Left ventricle myocardium inferior (tissue), 1 donor: ENCODE data around the gene NXPH2. TPM values are rescaled to one million over a fixed set of nuclear protein-coding genes. Genes with fewer than 3 reads are reported as not detected.

ENCODE experiments used
- DNase-seq: peaks from one replicate; pipeline ENCODE4 v3.0.0-alpha.2; 2020
- H3K27ac ChIP-seq: fragments of 200-600 bp; replicated peaks from 2 replicates; pipeline ENCODE4 v1.8.0; 2021
- H3K27me3 ChIP-seq: fragments of 200-600 bp; 2 replicates; pipeline ENCODE4 v1.8.0; 2021; ENCODE audit warnings: low read depth
- H3K36me3 ChIP-seq: fragments of 200-600 bp; 2 replicates; pipeline ENCODE4 v1.8.0; 2021
- H3K4me1 ChIP-seq: fragments of 200-600 bp; 2 replicates; pipeline ENCODE4 v1.8.0; 2021
- H3K4me3 ChIP-seq: fragments of 200-600 bp; 2 replicates; pipeline ENCODE4 v1.8.0; 2021; ENCODE audit warnings: mild to moderate bottlenecking, moderate library complexity
- H3K9me3 ChIP-seq: fragments of 200-600 bp; replicated peaks from 2 replicates; pipeline ENCODE4 v1.8.0; 2021
- CTCF ChIP-seq: fragments of 200-600 bp; IDR thresholded peaks from 2 replicates; pipeline ENCODE4 v1.8.0; 2021; ENCODE audit warnings: antibody characterized with exemption, mild to moderate bottlenecking, borderline replicate concordance
- intact Hi-C: fragments of 100-400 bp; cut with micrococcal nuclease; formaldehyde crosslinking; loops from one replicate; pipeline ENCODE4 v1.11.0; 2022
- total RNA-seq: library from RNA; stranded (reverse); fragmentation: NEBNext Ultra II Directional; extraction: Animal tissue kit (Norgen Biotek cat#: 25700); gene quantifications from one replicate; pipeline ENCODE4 v1.2.1, GENCODE V29; 2021
- donor health status: DM: no; HTN: yes; CAD: no; lungs with severe emphysema.

NXPH2 gene
- total RNA-seq, 1 donor from 2014 or later = not detected

- no peak overlapping the region for H3K27ac ChIP-seq
- TF ChIP-seq CTCF = no peak
- no peaks in the 10 kb centered on the region for H3K36me3 ChIP-seq
- no peaks in the 10 kb centered on the region for H3K4me1 ChIP-seq
- H3K9me3 ChIP-seq = peaks cover 15% of the 10 kb centered on the region
- DNase-seq = no peak
- intact Hi-C loops = no loop called here
- H3K27me3 ChIP-seq = no peaks in the 10 kb centered on the region
- H3K4me3 ChIP-seq = no peak overlapping the region
Observed at GRCh38 chr2:138633049-138633448, 147.1 kb downstream of the NXPH2 start.

GRCh38 chr2:138632066-138632620 lies 148.0 kb downstream of the NXPH2 start:
- Histone ChIP-seq H3K27me3 (no peaks in the 10 kb centered on the region), H3K36me3 (no peaks in the 10 kb centered on the region), H3K9me3 (peaks cover 15% of the 10 kb centered on the region), H3K4me3 (no peak overlapping the region), H3K27ac (no peak overlapping the region), H3K4me1 (no peaks in the 10 kb centered on the region)
- no peak for DNase-seq
- intact Hi-C loops = no loop called here
- TF ChIP-seq CTCF = no peak

GRCh38 chr2:138630164-138630563 lies 150.0 kb downstream of the NXPH2 start:
- H3K4me1 ChIP-seq = no peaks in the 10 kb centered on the region
- intact Hi-C loops = no loop called here
- H3K9me3 ChIP-seq = peaks cover 15% of the 10 kb centered on the region
- no peaks in the 10 kb centered on the region for H3K36me3 ChIP-seq
- no peaks in the 10 kb centered on the region for H3K27me3 ChIP-seq
- no peak overlapping the region for H3K4me3 ChIP-seq
- DNase-seq = no peak
- TF ChIP-seq CTCF = no peak
- H3K27ac ChIP-seq = no peak overlapping the region

GRCh38 chr2:138626148-138626547 lies 154.0 kb downstream of the NXPH2 start:
- Histone ChIP-seq H3K9me3 (no peaks in the 10 kb centered on the region), H3K27me3 (no peaks in the 10 kb centered on the region), H3K4me3 (no peak overlapping the region), H3K4me1 (no peaks in the 10 kb centered on the region), H3K27ac (no peak overlapping the region), H3K36me3 (no peaks in the 10 kb centered on the region)
- DNase-seq = no peak
- no peak for TF ChIP-seq CTCF
- intact Hi-C loops = no loop called here

GRCh38 chr2:138622613-138623012 lies 157.6 kb downstream of the NXPH2 start:
- Histone ChIP-seq H3K4me3 (no peak overlapping the region), H3K27ac (no peak overlapping the region), H3K36me3 (no peaks in the 10 kb centered on the region), H3K9me3 (no peaks in the 10 kb centered on the region), H3K27me3 (no peaks in the 10 kb centered on the region), H3K4me1 (no peaks in the 10 kb centered on the region)
- TF ChIP-seq CTCF = no peak
- no peak for DNase-seq
- intact Hi-C loops = no loop called here

- H3K27me3 ChIP-seq = no peaks in the 10 kb centered on the region
- no peak overlapping the region for H3K4me3 ChIP-seq
- no peaks in the 10 kb centered on the region for H3K9me3 ChIP-seq
- TF ChIP-seq CTCF = no peak
- DNase-seq = no peak
- no peaks in the 10 kb centered on the region for H3K4me1 ChIP-seq
- H3K36me3 ChIP-seq = no peaks in the 10 kb centered on the region
- intact Hi-C loops = no loop called here
- H3K27ac ChIP-seq = no peak overlapping the region
Observed at GRCh38 chr2:138621139-138621538, 159.1 kb downstream of the NXPH2 start.
